HepG2 (cell line): ENCODE results near the gene FGF3. TPM values are rescaled to one million over a fixed set of nuclear protein-coding genes. Genes with fewer than 3 reads are reported as not detected.

Source experiments
- ATAC-seq: fragments of 200-7000 bp; cut with Tn5 transposase; 3 replicates; pipeline ENCODE4 v1.9.1; 2020; ENCODE audit warnings: mild to moderate bottlenecking, moderate library complexity
- BruUV-seq: library from RNA; stranded (reverse); fragments of 400-500 nt; replicated peaks from 2 replicates; lab custom pipeline; 2021; lab: Mats Ljungman, UMichigan
- CTCF ChIA-PET: fragments of 300-600 bp; formaldehyde crosslinking; extraction: SDS; loops from one replicate; lab custom pipeline; 2021; ENCODE audit warnings: low total read pairs, inconsistent platforms, low intra/inter-chr PET ratio; lab: Yijun Ruan, JAX
- POLR2A ChIA-PET: fragments of 350-600 bp; sonication (Branson Sonifier 250); formaldehyde crosslinking; loops from one replicate; lab custom pipeline; 2020; ENCODE audit warnings: antibody characterized with exemption, inconsistent platforms; lab: Yijun Ruan, JAX
- DNase-seq: peaks from one replicate; pipeline ENCODE4 v3.0.0-alpha.2; 2015; ENCODE audit warnings: low spot score
- FAIRE-seq: peaks from 3 replicates; lab custom pipeline; 2011; peaks lifted over from hg19 to GRCh38; lab: Jason Lieb, UNC
- H2AFZ ChIP-seq: one replicate; pipeline ENCODE4 v1.6.1; 2011; ENCODE audit warnings: low read length, inconsistent platforms
- H3K27ac ChIP-seq: fragments of 300-600 bp; 3 replicates; pipeline ENCODE4 v1.8.0; 2011; ENCODE audit warnings: mixed run types, mild to moderate bottlenecking, mixed read lengths, low read length, inconsistent platforms; ENCODE audit not compliant: insufficient read depth; ENCODE audit errors: extremely low read length
- H3K27me3 ChIP-seq, 2 experiments: fragments of 200-600 bp in 1 of 2; 2 replicates in 1 of 2; 3 replicates in 1 of 2; pipeline versions ENCODE4 v1.6.0 to v1.8.0; 2011; ENCODE audit warnings: low read length in 2 of 2, mild to moderate bottlenecking in 2 of 2, moderate library complexity in 2 of 2, inconsistent platforms in 1 of 2; ENCODE audit not compliant: insufficient read depth in 2 of 2, control insufficient read depth in 1 of 2
- H3K36me3 ChIP-seq, 2 experiments: fragments of 200-600 bp in 1 of 2; replicated peaks in 1 of 2; 2 replicates in 1 of 2; 3 replicates in 1 of 2; pipeline versions ENCODE4 v1.5.1 to v1.8.0; 2011; ENCODE audit warnings: low read length in 2 of 2, inconsistent platforms in 1 of 2; ENCODE audit not compliant: insufficient read depth in 2 of 2, control insufficient read depth in 1 of 2
- H3K4me1 ChIP-seq: 2 replicates; pipeline ENCODE4 v1.5.1; 2012; ENCODE audit warnings: low read length, inconsistent platforms; ENCODE audit not compliant: insufficient read depth
- H3K4me2 ChIP-seq: 2 replicates; pipeline ENCODE4 v1.6.0; 2011; ENCODE audit warnings: low read depth, low read length, inconsistent platforms
- H3K4me3 ChIP-seq, 3 experiments: fragments of 200-600 bp in 1 of 3; sonication (generic), shearing (Covaris generic) in 1 of 3; replicated peaks in 1 of 3; 2 replicates each; pipeline ENCODE4 v1.5.1; 2011 to 2016; ENCODE audit warnings: low read length in 3 of 3, inconsistent platforms in 2 of 3, low read depth in 2 of 3, mild to moderate bottlenecking in 2 of 3, control low read depth in 1 of 3, mixed read lengths in 1 of 3; ENCODE audit not compliant: insufficient read depth in 1 of 3
- H3K79me2 ChIP-seq: one replicate; pipeline ENCODE4 v1.6.1; 2011; ENCODE audit warnings: low read length, inconsistent platforms; ENCODE audit not compliant: insufficient read depth
- H3K9ac ChIP-seq: 2 replicates; pipeline ENCODE4 v1.6.0; 2011; ENCODE audit warnings: mild to moderate bottlenecking, low read depth, low read length, inconsistent platforms; ENCODE audit not compliant: insufficient read depth
- H3K9me3 ChIP-seq: 2 replicates; pipeline ENCODE4 v1.5.1; 2012; ENCODE audit warnings: mild to moderate bottlenecking, low read length
- H4K20me1 ChIP-seq: 2 replicates; pipeline ENCODE4 v1.6.0; 2011; ENCODE audit warnings: inconsistent platforms, mild to moderate bottlenecking, low read length, moderate library complexity; ENCODE audit not compliant: insufficient read depth
- BRD4 ChIP-seq: sonication (generic); formaldehyde crosslinking; IDR thresholded peaks from 2 replicates; pipeline ENCODE4 v1.4.0; 2020; ENCODE audit warnings: missing genetic modification reagents
- CAMTA2 ChIP-seq: sonication (generic); formaldehyde crosslinking; IDR thresholded peaks from 2 replicates; pipeline ENCODE4 v1.4.0; 2020; ENCODE audit warnings: mild to moderate bottlenecking, missing genetic modification reagents, borderline replicate concordance
- CHD4 ChIP-seq: fragments of 200-600 bp; sonication (generic); IDR thresholded peaks from 2 replicates; pipeline ENCODE4 v1.7.0; 2017; ENCODE audit warnings: mild to moderate bottlenecking, low read length, borderline replicate concordance
- HNRNPK ChIP-seq: fragments of 200-400 bp; formaldehyde crosslinking; IDR thresholded peaks from 2 replicates; pipeline ENCODE4 v1.6.1; 2018; ENCODE audit warnings: low read length, low read depth, moderate library complexity, mild to moderate bottlenecking; ENCODE audit not compliant: poor library complexity, severe bottlenecking
- MBNL3 ChIP-seq: fragments of 250-450 bp; sonication (Bioruptor Pico); conservative IDR thresholded peaks from 2 replicates; pipeline ENCODE4 v1.8.0; 2022; ENCODE audit warnings: mild to moderate bottlenecking, inconsistent platforms
- MTF1 ChIP-seq: sonication (generic); formaldehyde crosslinking; IDR thresholded peaks from 2 replicates; pipeline ENCODE4 v1.5.0; 2020; ENCODE audit warnings: missing genetic modification reagents
- MYC ChIP-seq: sonication (generic); formaldehyde crosslinking; IDR thresholded peaks from 2 replicates; pipeline ENCODE4 v1.9.0; 2021; ENCODE audit warnings: missing genetic modification reagents, borderline replicate concordance
- NFIC ChIP-seq: IDR thresholded peaks from 2 replicates; pipeline ENCODE4 v1.6.1; 2012; ENCODE audit warnings: mild to moderate bottlenecking, low read length, inconsistent platforms
- RFX1 ChIP-seq: fragments of 450-650 bp; IDR thresholded peaks from 2 replicates; pipeline ENCODE4 v1.6.1; 2017
- RXRA ChIP-seq: sonication (generic); formaldehyde crosslinking; IDR thresholded peaks from 2 replicates; pipeline ENCODE4 v1.5.1; 2020; ENCODE audit warnings: missing genetic modification reagents
- THAP11 ChIP-seq: IDR thresholded peaks from 2 replicates; pipeline ENCODE4 v1.6.1; 2016; ENCODE audit warnings: missing biosample characterization, missing genetic modification reagents
- YY1 ChIP-seq: IDR thresholded peaks from 2 replicates; pipeline ENCODE4 v1.6.1; 2011; ENCODE audit warnings: low read length, low read depth, moderate library complexity, mild to moderate bottlenecking; ENCODE audit not compliant: insufficient read depth, insufficient replicate concordance
- ZNF260 ChIP-seq: sonication (generic); formaldehyde crosslinking; IDR thresholded peaks from 2 replicates; pipeline ENCODE4 v1.4.0; 2020; ENCODE audit warnings: missing genetic modification reagents, low read depth, mild to moderate bottlenecking, borderline replicate concordance
- ZNF430 ChIP-seq: sonication (generic); formaldehyde crosslinking; IDR thresholded peaks from 2 replicates; pipeline ENCODE4 v1.9.0; 2021; ENCODE audit warnings: mild to moderate bottlenecking, missing genetic modification reagents
- ZNF572 ChIP-seq: sonication (generic); formaldehyde crosslinking; IDR thresholded peaks from 2 replicates; pipeline ENCODE4 v1.5.1; 2020; ENCODE audit warnings: mild to moderate bottlenecking, missing genetic modification reagents
- ZNF577 ChIP-seq: sonication (generic); formaldehyde crosslinking; IDR thresholded peaks from 2 replicates; pipeline ENCODE4 v1.4.0; 2020; ENCODE audit warnings: mild to moderate bottlenecking, low read depth, missing genetic modification reagents, borderline replicate concordance
- ZNF75D ChIP-seq: sonication (generic); formaldehyde crosslinking; IDR thresholded peaks from 2 replicates; pipeline ENCODE4 v1.8.1; 2023; ENCODE audit warnings: missing genetic modification reagents, mild to moderate bottlenecking, borderline replicate concordance
- ZNF766 ChIP-seq: sonication (generic); formaldehyde crosslinking; IDR thresholded peaks from 2 replicates; pipeline ENCODE4 v1.5.0; 2020; ENCODE audit warnings: missing genetic modification reagents, borderline replicate concordance
- ZNF768 ChIP-seq: sonication (generic); formaldehyde crosslinking; IDR thresholded peaks from 2 replicates; pipeline ENCODE4 v1.4.0; 2020; ENCODE audit warnings: missing genetic modification reagents
- ZNF850 ChIP-seq: sonication (generic); formaldehyde crosslinking; conservative IDR thresholded peaks from 2 replicates; pipeline ENCODE4 v1.9.0; 2021; ENCODE audit warnings: mild to moderate bottlenecking, missing genetic modification reagents
- WGBS: methylation state at CpG from one replicate; pipeline ENCODE4 v1.1.6; 2017; ENCODE audit warnings: low lambda C conversion rate; 5-methylcytosine and 5-hydroxymethylcytosine counted together
- in situ Hi-C: cut with HindIII; loops from 2 replicates; pipeline ENCODE4 v1.10.0; 2017; ENCODE audit warnings: low pct_unique_long_range_greater_than_20kb; ENCODE audit not compliant: extremely low pct_ligation_motif_present
- intact Hi-C: fragments of 100-400 bp; cut with micrococcal nuclease; formaldehyde crosslinking; loops from one replicate; pipeline ENCODE4 v1.10.0; 2022; ENCODE audit not compliant: unreplicated experiment
- polyA plus RNA-seq, 8 experiments: library from polyadenylated mRNA; depleted of rRNA in 3 of 8; stranded (reverse) in 7 of 8; unstranded in 1 of 8; fragments of >200 nt; fragmentation: Illumina TruSeq in 4 of 8; extraction: Trizol in 4 of 8; gene quantifications; 2 replicates each; pipeline versions ENCODE4 v1.2.1 to v1.2.3, GENCODE V29; 2011 to 2016; ENCODE audit warnings: low read depth in 4 of 8, missing spikeins in 1 of 8, mixed read lengths in 1 of 8; ENCODE audit not compliant: insufficient read depth in 1 of 8
- total RNA-seq, 5 experiments: library from RNA; depleted of rRNA; stranded (reverse); fragments of >200 nt; fragmentation: Illumina TruSeq; extraction: Trizol; gene quantifications; 2 replicates each; pipeline ENCODE4 v1.2.3, GENCODE V29; 2016; ENCODE audit warnings: low read depth in 1 of 5
- TF ChIP-seq, protein P1 (sequence below): sonication (generic); formaldehyde crosslinking; IDR thresholded peaks from 2 replicates; pipeline ENCODE4 v1.5.1; 2020; ENCODE audit warnings: mild to moderate bottlenecking, missing genetic modification reagents, moderate library complexity
- TF ChIP-seq, protein P2 (sequence below): sonication (generic); formaldehyde crosslinking; IDR thresholded peaks from 2 replicates; pipeline ENCODE4 v1.4.0; 2020; ENCODE audit warnings: missing genetic modification reagents

The FGF3 gene
- total and polyA plus RNA-seq, 2 of the 13 experiments (the other 11 are each of a cell fraction or from before 2014, with no cell fraction given): not detected

- TF ChIP-seq ZNF850: no peak
- no peak for TF ChIP-seq ZNF260 (CRISPR knock-in tag)
- no peak for TF ChIP-seq BRD4 (CRISPR knock-in tag)
- TF ChIP-seq MTF1 (CRISPR knock-in tag): no peak
- TF ChIP-seq RFX1: no peak
- TF ChIP-seq, protein P1, sequence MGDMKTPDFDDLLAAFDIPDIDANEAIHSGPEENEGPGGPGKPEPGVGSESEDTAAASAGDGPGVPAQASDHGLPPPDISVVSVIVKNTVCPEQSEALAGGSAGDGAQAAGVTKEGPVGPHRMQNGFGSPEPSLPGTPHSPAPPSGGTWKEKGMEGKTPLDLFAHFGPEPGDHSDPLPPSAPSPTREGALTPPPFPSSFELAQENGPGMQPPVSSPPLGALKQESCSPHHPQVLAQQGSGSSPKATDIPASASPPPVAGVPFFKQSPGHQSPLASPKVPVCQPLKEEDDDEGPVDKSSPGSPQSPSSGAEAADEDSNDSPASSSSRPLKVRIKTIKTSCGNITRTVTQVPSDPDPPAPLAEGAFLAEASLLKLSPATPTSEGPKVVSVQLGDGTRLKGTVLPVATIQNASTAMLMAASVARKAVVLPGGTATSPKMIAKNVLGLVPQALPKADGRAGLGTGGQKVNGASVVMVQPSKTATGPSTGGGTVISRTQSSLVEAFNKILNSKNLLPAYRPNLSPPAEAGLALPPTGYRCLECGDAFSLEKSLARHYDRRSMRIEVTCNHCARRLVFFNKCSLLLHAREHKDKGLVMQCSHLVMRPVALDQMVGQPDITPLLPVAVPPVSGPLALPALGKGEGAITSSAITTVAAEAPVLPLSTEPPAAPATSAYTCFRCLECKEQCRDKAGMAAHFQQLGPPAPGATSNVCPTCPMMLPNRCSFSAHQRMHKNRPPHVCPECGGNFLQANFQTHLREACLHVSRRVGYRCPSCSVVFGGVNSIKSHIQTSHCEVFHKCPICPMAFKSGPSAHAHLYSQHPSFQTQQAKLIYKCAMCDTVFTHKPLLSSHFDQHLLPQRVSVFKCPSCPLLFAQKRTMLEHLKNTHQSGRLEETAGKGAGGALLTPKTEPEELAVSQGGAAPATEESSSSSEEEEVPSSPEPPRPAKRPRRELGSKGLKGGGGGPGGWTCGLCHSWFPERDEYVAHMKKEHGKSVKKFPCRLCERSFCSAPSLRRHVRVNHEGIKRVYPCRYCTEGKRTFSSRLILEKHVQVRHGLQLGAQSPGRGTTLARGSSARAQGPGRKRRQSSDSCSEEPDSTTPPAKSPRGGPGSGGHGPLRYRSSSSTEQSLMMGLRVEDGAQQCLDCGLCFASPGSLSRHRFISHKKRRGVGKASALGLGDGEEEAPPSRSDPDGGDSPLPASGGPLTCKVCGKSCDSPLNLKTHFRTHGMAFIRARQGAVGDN (CRISPR knock-in tag): no peak
- no peak for TF ChIP-seq THAP11 (CRISPR knock-in tag)
- TF ChIP-seq, protein P2, sequence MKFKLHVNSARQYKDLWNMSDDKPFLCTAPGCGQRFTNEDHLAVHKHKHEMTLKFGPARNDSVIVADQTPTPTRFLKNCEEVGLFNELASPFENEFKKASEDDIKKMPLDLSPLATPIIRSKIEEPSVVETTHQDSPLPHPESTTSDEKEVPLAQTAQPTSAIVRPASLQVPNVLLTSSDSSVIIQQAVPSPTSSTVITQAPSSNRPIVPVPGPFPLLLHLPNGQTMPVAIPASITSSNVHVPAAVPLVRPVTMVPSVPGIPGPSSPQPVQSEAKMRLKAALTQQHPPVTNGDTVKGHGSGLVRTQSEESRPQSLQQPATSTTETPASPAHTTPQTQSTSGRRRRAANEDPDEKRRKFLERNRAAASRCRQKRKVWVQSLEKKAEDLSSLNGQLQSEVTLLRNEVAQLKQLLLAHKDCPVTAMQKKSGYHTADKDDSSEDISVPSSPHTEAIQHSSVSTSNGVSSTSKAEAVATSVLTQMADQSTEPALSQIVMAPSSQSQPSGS (CRISPR knock-in tag): no peak
Measured at GRCh38 chr11:69854713-69855112, 35.5 kb upstream of the FGF3 start (continued).

- in situ Hi-C loops (no loop called here), intact Hi-C loops (no loop called here)
- ChIA-PET POLR2A (no interaction called here), CTCF (no interaction called here)
- H3K27me3 ChIP-seq: no peaks in the 10 kb centered on the region; a peak in 1 of 5 replicates
- no peak overlapping the region for H3K4me3 ChIP-seq
- H3K4me1 ChIP-seq: no peaks in the 10 kb centered on the region
- H4K20me1 ChIP-seq: no peaks in the 10 kb centered on the region
- no peak overlapping the region for H3K9ac ChIP-seq
- no peak overlapping the region for H2AFZ ChIP-seq
- no CpG with 5 or more reads among the region's 2 CpGs for whole genome bisulfite sequencing
- no peak for DNase-seq
- H3K4me2 ChIP-seq: no peak overlapping the region
- H3K9me3 ChIP-seq: no peaks in the 10 kb centered on the region
- H3K27ac ChIP-seq: no peak overlapping the region
- ATAC-seq: no peak
- H3K36me3 ChIP-seq: no peaks in the 10 kb centered on the region
- no peak for FAIRE-seq
- BruUV-seq: no TSS peak
- no peaks in the 10 kb centered on the region for H3K79me2 ChIP-seq
- TF ChIP-seq RXRA (CRISPR knock-in tag) (no peak), MBNL3 (CRISPR knock-in tag) (no peak), HNRNPK (no peak), ZNF768 (no peak), ZNF577 (CRISPR knock-in tag) (no peak), ZNF766 (CRISPR knock-in tag) (no peak), YY1 (no peak), NFIC (no peak), ZNF430 (CRISPR knock-in tag) (no peak), CAMTA2 (no peak), ZNF75D (CRISPR knock-in tag) (no peak), MYC (CRISPR knock-in tag) (no peak), ZNF572 (CRISPR knock-in tag) (no peak), CHD4 (no peak)
Measured at GRCh38 chr11:69852056-69852455, 32.8 kb upstream of the FGF3 start.
